ENCODE data around the gene TECPR2. TPM values are rescaled to one million over a fixed set of nuclear protein-coding genes. Genes with fewer than 3 reads are reported as not detected.

The TECPR2 gene
- total and polyA plus RNA-seq, 2 of the 13 experiments (the other 11 are each of a cell fraction or from before 2014, with no cell fraction given), result 3.5 to 5.7 TPM

DNA sequence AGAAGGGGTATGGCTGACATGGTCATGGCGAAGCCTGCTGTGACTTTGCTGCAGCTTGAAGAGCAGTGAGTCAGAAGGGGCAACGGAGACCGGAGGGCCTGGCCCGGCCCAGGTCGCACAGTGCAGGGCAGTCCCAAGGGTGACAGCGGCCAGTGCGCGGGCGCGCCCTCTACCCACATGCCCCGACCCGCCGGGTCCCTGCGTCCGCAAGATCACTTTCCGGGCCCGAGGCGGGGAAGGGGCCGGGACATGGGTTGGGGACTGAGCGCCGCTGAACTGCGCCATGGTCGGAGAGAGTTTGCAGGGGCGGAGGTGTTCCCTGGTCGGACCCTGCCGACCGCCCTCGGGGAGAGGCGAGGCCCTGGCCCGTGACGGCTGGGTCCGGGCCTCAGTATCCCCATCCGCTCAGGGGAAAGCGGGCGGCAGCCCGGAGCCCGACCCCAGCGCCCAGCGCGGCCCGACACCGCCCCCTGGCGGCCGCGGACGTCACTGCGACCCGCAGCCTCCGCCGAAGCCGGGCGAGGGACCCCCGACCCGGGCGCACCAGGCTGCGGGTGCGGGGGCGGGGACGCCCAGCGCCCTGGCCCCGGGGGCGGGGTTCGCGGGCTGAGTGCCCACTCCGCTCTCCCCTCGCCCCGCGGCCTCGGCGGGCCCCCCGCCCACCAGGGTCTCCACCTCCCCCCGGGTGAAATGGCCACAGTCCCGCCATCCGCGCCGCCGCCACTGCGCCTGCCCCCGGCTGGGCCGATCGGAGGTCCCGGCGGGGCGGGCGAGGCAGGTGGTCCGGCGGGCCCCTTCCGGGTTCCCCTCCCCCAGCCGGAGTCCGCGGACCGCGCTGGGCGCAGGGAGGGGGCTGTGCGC lies 154.0 kb downstream of the TECPR2 start (continued):
- TF ChIP-seq, protein P1, sequence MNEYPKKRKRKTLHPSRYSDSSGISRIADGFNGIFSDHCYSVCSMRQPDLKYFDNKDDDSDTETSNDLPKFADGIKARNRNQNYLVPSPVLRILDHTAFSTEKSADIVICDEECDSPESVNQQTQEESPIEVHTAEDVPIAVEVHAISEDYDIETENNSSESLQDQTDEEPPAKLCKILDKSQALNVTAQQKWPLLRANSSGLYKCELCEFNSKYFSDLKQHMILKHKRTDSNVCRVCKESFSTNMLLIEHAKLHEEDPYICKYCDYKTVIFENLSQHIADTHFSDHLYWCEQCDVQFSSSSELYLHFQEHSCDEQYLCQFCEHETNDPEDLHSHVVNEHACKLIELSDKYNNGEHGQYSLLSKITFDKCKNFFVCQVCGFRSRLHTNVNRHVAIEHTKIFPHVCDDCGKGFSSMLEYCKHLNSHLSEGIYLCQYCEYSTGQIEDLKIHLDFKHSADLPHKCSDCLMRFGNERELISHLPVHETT (CRISPR knock-in tag; conservative IDR thresholded peaks at IDR 0.05), result no peak
- TF ChIP-seq GABPA (IDR thresholded peaks at IDR 0.05; ENCODE audit: low read depth, low read length) (no peak), GABPA (CRISPR knock-in tag; IDR thresholded peaks at IDR 0.05; ENCODE audit: low read depth) (no peak), GZF1 (CRISPR knock-in tag; IDR thresholded peaks at IDR 0.05) (peak; percentile 66; the same call in 1 of the 2 replicates), ZNF777 (CRISPR knock-in tag; IDR thresholded peaks at IDR 0.05) (peak; percentile 65; the same call in 1 of the 2 replicates), KLF6 (CRISPR knock-in tag; IDR thresholded peaks at IDR 0.05) (no peak; the same call in 1 of the 2 replicates), ZNF484 (CRISPR knock-in tag; IDR thresholded peaks at IDR 0.05; ENCODE audit: borderline replicate concordance, low read depth) (no peak), ZNF550 (CRISPR knock-in tag; IDR thresholded peaks at IDR 0.05; ENCODE audit: borderline replicate concordance) (no peak), ISX (CRISPR knock-in tag; conservative IDR thresholded peaks at IDR 0.05) (no peak), FOXO1 (CRISPR knock-in tag; IDR thresholded peaks at IDR 0.05) (peak; percentile 24; the same call in 1 of the 2 replicates), MXD4 (CRISPR knock-in tag; IDR thresholded peaks at IDR 0.05) (no peak), MTF2 (CRISPR knock-in tag; IDR thresholded peaks at IDR 0.05; ENCODE audit: borderline replicate concordance) (no peak), FOXA1 (IDR thresholded peaks at IDR 0.05) (no peak), FOXA1 (CRISPR knock-in tag; IDR thresholded peaks at IDR 0.05) (no peak), ATF1 (CRISPR knock-in tag; IDR thresholded peaks at IDR 0.05) (no peak), ZNF563 (CRISPR knock-in tag; IDR thresholded peaks at IDR 0.05) (no peak), REXO4 (CRISPR knock-in tag; IDR thresholded peaks at IDR 0.05; ENCODE audit: borderline replicate concordance) (no peak), ZBTB38 (CRISPR knock-in tag; IDR thresholded peaks at IDR 0.05) (peak; percentile 72), ZSCAN29 (CRISPR knock-in tag; conservative IDR thresholded peaks at IDR 0.05) (no peak), ZNF850 (CRISPR knock-in tag; conservative IDR thresholded peaks at IDR 0.05) (0 out of 2 replicates have a peak, but pooled peaks have one; percentile 39), SMYD3 (CRISPR knock-in tag; IDR thresholded peaks at IDR 0.05) (no peak), FOXK1 (CRISPR knock-in tag; IDR thresholded peaks at IDR 0.05; ENCODE audit: borderline replicate concordance, low read depth) (no peak), ZKSCAN8 (CRISPR knock-in tag; IDR thresholded peaks at IDR 0.05; ENCODE audit: borderline replicate concordance) (peak; percentile 68; the same call in 1 of the 2 replicates), ZEB1 (IDR thresholded peaks at IDR 0.05; ENCODE audit: insufficient replicate concordance, low read depth) (no peak), ZKSCAN1 (IDR thresholded peaks at IDR 0.05; ENCODE audit: low read length) (no peak), ERF (CRISPR knock-in tag; IDR thresholded peaks at IDR 0.05) (peak; percentile 57)
- TF ChIP-seq, protein P2, sequence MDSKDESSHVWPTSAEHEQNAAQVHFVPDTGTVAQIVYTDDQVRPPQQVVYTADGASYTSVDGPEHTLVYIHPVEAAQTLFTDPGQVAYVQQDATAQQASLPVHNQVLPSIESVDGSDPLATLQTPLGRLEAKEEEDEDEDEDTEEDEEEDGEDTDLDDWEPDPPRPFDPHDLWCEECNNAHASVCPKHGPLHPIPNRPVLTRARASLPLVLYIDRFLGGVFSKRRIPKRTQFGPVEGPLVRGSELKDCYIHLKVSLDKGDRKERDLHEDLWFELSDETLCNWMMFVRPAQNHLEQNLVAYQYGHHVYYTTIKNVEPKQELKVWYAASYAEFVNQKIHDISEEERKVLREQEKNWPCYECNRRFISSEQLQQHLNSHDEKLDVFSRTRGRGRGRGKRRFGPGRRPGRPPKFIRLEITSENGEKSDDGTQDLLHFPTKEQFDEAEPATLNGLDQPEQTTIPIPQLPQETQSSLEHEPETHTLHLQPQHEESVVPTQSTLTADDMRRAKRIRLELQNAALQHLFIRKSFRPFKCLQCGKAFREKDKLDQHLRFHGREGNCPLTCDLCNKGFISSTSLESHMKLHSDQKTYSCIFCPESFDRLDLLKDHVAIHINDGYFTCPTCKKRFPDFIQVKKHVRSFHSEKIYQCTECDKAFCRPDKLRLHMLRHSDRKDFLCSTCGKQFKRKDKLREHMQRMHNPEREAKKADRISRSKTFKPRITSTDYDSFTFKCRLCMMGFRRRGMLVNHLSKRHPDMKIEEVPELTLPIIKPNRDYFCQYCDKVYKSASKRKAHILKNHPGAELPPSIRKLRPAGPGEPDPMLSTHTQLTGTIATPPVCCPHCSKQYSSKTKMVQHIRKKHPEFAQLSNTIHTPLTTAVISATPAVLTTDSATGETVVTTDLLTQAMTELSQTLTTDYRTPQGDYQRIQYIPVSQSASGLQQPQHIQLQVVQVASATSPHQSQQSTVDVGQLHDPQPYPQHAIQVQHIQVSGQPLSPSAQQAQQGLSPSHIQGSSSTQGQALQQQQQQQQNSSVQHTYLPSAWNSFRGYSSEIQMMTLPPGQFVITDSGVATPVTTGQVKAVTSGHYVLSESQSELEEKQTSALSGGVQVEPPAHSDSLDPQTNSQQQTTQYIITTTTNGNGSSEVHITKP (CRISPR knock-in tag; IDR thresholded peaks at IDR 0.05; ENCODE audit: low read depth), result no peak
- TF ChIP-seq, protein P3, sequence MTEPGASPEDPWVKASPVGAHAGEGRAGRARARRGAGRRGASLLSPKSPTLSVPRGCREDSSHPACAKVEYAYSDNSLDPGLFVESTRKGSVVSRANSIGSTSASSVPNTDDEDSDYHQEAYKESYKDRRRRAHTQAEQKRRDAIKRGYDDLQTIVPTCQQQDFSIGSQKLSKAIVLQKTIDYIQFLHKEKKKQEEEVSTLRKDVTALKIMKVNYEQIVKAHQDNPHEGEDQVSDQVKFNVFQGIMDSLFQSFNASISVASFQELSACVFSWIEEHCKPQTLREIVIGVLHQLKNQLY (CRISPR knock-in tag; IDR thresholded peaks at IDR 0.05), result no peak
